ENCODE data around the gene AAMP. TPM values are rescaled to one million over a fixed set of nuclear protein-coding genes. Genes with fewer than 3 reads are reported as not detected.

AAMP gene
- total RNA-seq, 1 donor from 2014 or later, result 56.3 TPM

GRCh38 chr2:218296200-218296599 is 26.3 kb upstream of the AAMP start:
- DNase-seq (ENCODE audit: low spot score), result no peak
- intact Hi-C loops (cut with DNase I), result loop anchor here (10.0 kb wide), 1 partner anchor 349 kb away; no protein-coding TSS in a partner anchor

GRCh38 chr2:218295029-218295428 is 25.1 kb upstream of the AAMP start:
- intact Hi-C loops (cut with DNase I), result loop anchor here (10.0 kb wide), 1 partner anchor 350 kb away; no protein-coding TSS in a partner anchor
- DNase-seq (ENCODE audit: low spot score), result no peak

GRCh38 chr2:218294430-218295022 is 24.6 kb upstream of the AAMP start:
- DNase-seq (ENCODE audit: low spot score), result no peak
- intact Hi-C loops (cut with DNase I), result loop anchor here (5.0 to 10.0 kb wide), 2 partner anchors 273 to 350 kb away; partner anchors contain the start of genes CNOT9 and USP37

- intact Hi-C loops (cut with DNase I), result loop anchor here (5.0 to 10.0 kb wide), 2 partner anchors 273 to 351 kb away; partner anchors contain the start of genes CNOT9 and USP37
- DNase-seq (ENCODE audit: low spot score), result no peak
These were observed 23.9 kb upstream of the AAMP start for GRCh38 chr2:218293715-218294429.

- intact Hi-C loops (cut with DNase I), result loop anchor here (5.0 to 10.0 kb wide), 2 partner anchors 275 to 352 kb away; partner anchors contain the start of genes CNOT9 and USP37
These were observed 22.4 kb upstream of the AAMP start, which contains the start of gene TMBIM1 for GRCh38 chr2:218292048-218293014. Gene TMBIM1 (minus strand): TSS chr2:218292503. CDS start chr2:218282141, 10,362 bp downstream.

GRCh38 chr2:218291318-218292047 is 21.5 kb upstream of the AAMP start:
- DNase-seq (ENCODE audit: low spot score), result peak; percentile 82
- intact Hi-C loops (cut with DNase I), result loop anchor here (5.0 to 10.0 kb wide), 2 partner anchors 276 to 353 kb away; partner anchors contain the start of genes CNOT9 and USP37

More at GRCh38 chr2:218292048-218293014, 22.4 kb upstream of the AAMP start, which contains the start of gene TMBIM1:
- peak; percentile 91 for DNase-seq (ENCODE audit: low spot score)

GRCh38 chr2:218290316-218291261 is 20.7 kb upstream of the AAMP start:
- intact Hi-C loops (cut with DNase I), result loop anchor here (5.0 to 10.0 kb wide), 2 partner anchors 277 to 354 kb away; partner anchors contain the start of genes CNOT9 and USP37
- DNase-seq (ENCODE audit: low spot score), result no peak

GRCh38 chr2:218289639-218290315 is 19.8 kb upstream of the AAMP start:
- intact Hi-C loops (cut with DNase I), result loop anchor here (5.0 to 10.0 kb wide), 2 partner anchors 278 to 355 kb away; partner anchors contain the start of genes CNOT9 and USP37
- no peak for DNase-seq (ENCODE audit: low spot score)

- intact Hi-C loops (cut with DNase I), result loop anchor here (1.0 to 2.0 kb wide), 2 partner anchors 14 to 109 kb away; no protein-coding TSS in a partner anchor
- peak; percentile 94 for DNase-seq (ENCODE audit: low spot score)
These were observed 16.9 kb upstream of the AAMP start for GRCh38 chr2:218286570-218287459.

- no peak for DNase-seq (ENCODE audit: low spot score)
- intact Hi-C loops (cut with DNase I), result loop anchor here (1.0 to 2.0 kb wide), 2 partner anchors 13 to 111 kb away; no protein-coding TSS in a partner anchor
These were observed 15.7 kb upstream of the AAMP start for GRCh38 chr2:218285604-218286003.

GRCh38 chr2:218284106-218284811 is 14.3 kb upstream of the AAMP start:
- DNase-seq (ENCODE audit: low spot score), result no peak

GRCh38 chr2:218282173-218282991 is 12.4 kb upstream of the AAMP start:
- DNase-seq (ENCODE audit: low spot score), result no peak
- intact Hi-C loops (cut with DNase I), result no loop called here

More at GRCh38 chr2:218284106-218284811, 14.3 kb upstream of the AAMP start:
- intact Hi-C loops (cut with DNase I), result no loop called here

- no peak for DNase-seq (ENCODE audit: low spot score)
- intact Hi-C loops (cut with DNase I), result no loop called here
These were observed 11.5 kb upstream of the AAMP start for GRCh38 chr2:218281449-218281848.

- DNase-seq (ENCODE audit: low spot score), result no peak
- intact Hi-C loops (cut with DNase I), result no loop called here
These were observed 10.4 kb upstream of the AAMP start for GRCh38 chr2:218280260-218280870.
